Neuronal stem cell (in vitro differentiated cells): ENCODE data around the gene TMEM30B.
A peak's percentile ranks its signal among the peaks of the same experiment; 100 is the strongest.

Source experiments
- DNase-seq: peaks from one replicate; pipeline ENCODE4 v3.0.0-alpha.2; 2013; ENCODE audit warnings: low spot score
- H2AFZ ChIP-seq: one replicate; pipeline ENCODE4 v1.6.1; 2013; ENCODE audit warnings: mild to moderate bottlenecking, low read length, inconsistent platforms
- H2AK5ac ChIP-seq: 2 replicates; pipeline ENCODE4 v1.6.1; 2013; ENCODE audit warnings: low read depth, mild to moderate bottlenecking, inconsistent platforms, low read length, moderate library complexity, mixed read lengths
- H2BK120ac ChIP-seq: 2 replicates; pipeline ENCODE4 v1.6.1; 2013; ENCODE audit warnings: low read depth, mild to moderate bottlenecking, inconsistent platforms, low read length, moderate library complexity, mixed read lengths
- H2BK12ac ChIP-seq: one replicate; pipeline ENCODE4 v1.6.1; 2013; ENCODE audit warnings: low read length, inconsistent platforms
- H2BK15ac ChIP-seq: 2 replicates; pipeline ENCODE4 v1.6.1; 2013; ENCODE audit warnings: mild to moderate bottlenecking, low read length, inconsistent platforms, mixed read lengths
- H2BK5ac ChIP-seq: one replicate; pipeline ENCODE4 v1.6.1; 2013; ENCODE audit warnings: inconsistent platforms, mild to moderate bottlenecking, low read length, moderate library complexity
- H3K14ac ChIP-seq: one replicate; pipeline ENCODE4 v1.6.1; 2013; ENCODE audit warnings: low read length, inconsistent platforms
- H3K18ac ChIP-seq: 2 replicates; pipeline ENCODE4 v1.6.1; 2013; ENCODE audit warnings: low read length, inconsistent platforms
- H3K23ac ChIP-seq: 2 replicates; pipeline ENCODE4 v1.6.1; 2013; ENCODE audit warnings: low read depth, mild to moderate bottlenecking, mixed read lengths, low read length, inconsistent platforms; ENCODE audit not compliant: poor library complexity
- H3K27ac ChIP-seq: replicated peaks from 3 replicates; pipeline ENCODE4 v1.5.1; 2013; ENCODE audit warnings: low read length, inconsistent platforms
- H3K27me3 ChIP-seq, 3 experiments: 2 replicates each; pipeline ENCODE4 v1.6.1; 2013; ENCODE audit warnings: low read length in 3 of 3, mild to moderate bottlenecking in 2 of 3, inconsistent platforms in 1 of 3, low read depth in 1 of 3, mixed read lengths in 1 of 3, moderate library complexity in 1 of 3; ENCODE audit not compliant: control insufficient read depth in 3 of 3, insufficient read depth in 3 of 3
- H3K36me3 ChIP-seq, 2 donors: replicated peaks in 1 of 2; 2 replicates each; pipeline ENCODE4 v1.6.1; 2013; ENCODE audit warnings: low read length in 2 of 2; ENCODE audit not compliant: control insufficient read depth in 2 of 2, insufficient read depth in 2 of 2
- H3K4ac ChIP-seq: 2 replicates; pipeline ENCODE4 v1.6.1; 2013; ENCODE audit warnings: inconsistent platforms, mild to moderate bottlenecking, low read length, moderate library complexity
- H3K4me1 ChIP-seq, 2 donors: 1 replicate in 1 of 2; 2 replicates in 1 of 2; pipeline ENCODE4 v1.6.1; 2013; ENCODE audit warnings: low read length in 2 of 2, low read depth in 1 of 2; ENCODE audit not compliant: control insufficient read depth in 2 of 2, insufficient read depth in 1 of 2
- H3K4me2 ChIP-seq: one replicate; pipeline ENCODE4 v1.6.1; 2013; ENCODE audit warnings: mild to moderate bottlenecking, low read length, inconsistent platforms; ENCODE audit not compliant: insufficient read depth, poor library complexity, severe bottlenecking
- H3K4me3 ChIP-seq, 2 donors: 2 replicates each; pipeline ENCODE4 v1.5.1; 2013; ENCODE audit warnings: low read length in 2 of 2, mild to moderate bottlenecking in 2 of 2, inconsistent platforms in 1 of 2, moderate library complexity in 1 of 2
- H3K79me1 ChIP-seq: one replicate; pipeline ENCODE4 v1.6.1; 2013; ENCODE audit warnings: low read depth, mild to moderate bottlenecking, inconsistent platforms, low read length, moderate library complexity
- H3K9ac ChIP-seq: one replicate; pipeline ENCODE4 v1.6.1; 2013; ENCODE audit warnings: mild to moderate bottlenecking, low read depth, low read length, inconsistent platforms; ENCODE audit not compliant: poor library complexity
- H3K9me3 ChIP-seq, 2 donors: replicated peaks in 1 of 2; 2 replicates each; pipeline versions ENCODE3 to v1.6.1; 2013; ENCODE audit warnings: low read length in 2 of 2, mild to moderate bottlenecking in 2 of 2, inconsistent platforms in 1 of 2, low read depth in 1 of 2, mixed read lengths in 1 of 2, moderate library complexity in 1 of 2; ENCODE audit not compliant: control insufficient read depth in 2 of 2, insufficient read depth in 1 of 2
- H4K8ac ChIP-seq: one replicate; pipeline ENCODE4 v1.6.1; 2013; ENCODE audit warnings: low read depth, mild to moderate bottlenecking, inconsistent platforms, low read length, moderate library complexity
- H4K91ac ChIP-seq: one replicate; pipeline ENCODE4 v1.6.1; 2013; ENCODE audit warnings: low read length, low read depth, mild to moderate bottlenecking, inconsistent platforms; ENCODE audit not compliant: poor library complexity
- WGBS, 2 donors: extraction: QIAGEN DNeasy Blood & Tissue Kit; methylation state at CpG; one replicate each; pipeline ENCODE4 v1.1.7; 2013; ENCODE audit warnings: missing lambda C conversion rate in 2 of 2, mixed read lengths in 1 of 2; ENCODE audit not compliant: insufficient read length in 2 of 2, insufficient replicate concordance in 1 of 2; ENCODE audit errors: extremely low coverage in 2 of 2; 5-methylcytosine and 5-hydroxymethylcytosine counted together

The TMEM30B gene

DNA sequence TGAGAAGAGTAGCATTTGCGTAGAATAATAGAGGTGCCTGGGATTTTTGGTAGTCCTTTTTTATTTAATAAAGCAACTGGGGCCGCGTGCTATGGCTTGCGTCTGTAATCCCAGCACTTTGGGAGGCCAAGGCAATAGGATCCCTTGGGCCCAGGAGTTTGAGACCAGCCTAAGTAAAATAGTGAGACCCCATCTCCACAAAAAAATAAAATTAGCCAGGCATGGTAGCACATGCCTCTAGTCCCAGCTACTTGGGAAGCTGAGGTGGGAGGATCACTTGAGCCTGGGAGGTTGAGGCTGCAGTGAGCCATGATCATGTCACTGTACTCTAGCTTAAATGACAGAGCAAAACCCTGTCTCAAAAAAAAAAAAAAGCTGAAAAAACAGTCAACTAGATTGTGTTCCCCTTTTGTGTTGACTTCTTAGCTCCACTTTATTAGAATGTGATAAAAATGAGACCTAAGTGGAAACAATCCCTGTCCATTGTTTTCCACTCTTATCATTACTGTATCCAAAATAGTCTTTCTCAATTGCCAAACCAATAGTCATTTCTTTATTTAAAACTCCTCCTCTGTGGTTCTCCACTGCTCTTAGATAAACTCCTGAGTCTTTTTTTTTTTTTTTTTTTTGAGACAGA is 47.6 kb upstream of the TMEM30B start:
- no peaks in the 10 kb centered on the region for H3K79me1 ChIP-seq
- H3K27ac ChIP-seq, result no peak overlapping the region
- H3K36me3 ChIP-seq, result no peaks in the 10 kb centered on the region
- no peak overlapping the region for H2BK12ac ChIP-seq
- no peak overlapping the region for H3K4ac ChIP-seq
- H2AFZ ChIP-seq, result no peak overlapping the region
- WGBS, 2 donors, result 100% methylated on average over 1 of the region's 4 CpGs; no CpG with 5 or more reads in 1 of the 2 donors
- no peak overlapping the region for H3K23ac ChIP-seq
- no peak overlapping the region for H4K8ac ChIP-seq
- H2BK120ac ChIP-seq, result no peak overlapping the region
- no peak overlapping the region for H3K9ac ChIP-seq
- H3K14ac ChIP-seq, result no peak overlapping the region
- no peak overlapping the region for H3K18ac ChIP-seq
- no peak overlapping the region for H2AK5ac ChIP-seq
- peaks cover 0 to 12% (median 0%) of the 10 kb centered on the region in 3 experiments for H3K27me3 ChIP-seq
- no peaks in the 10 kb centered on the region for H3K9me3 ChIP-seq
- no peak overlapping the region for H3K4me3 ChIP-seq
- no peak overlapping the region for H2BK15ac ChIP-seq
- no peak overlapping the region for H2BK5ac ChIP-seq
- no peak overlapping the region for H4K91ac ChIP-seq
- no peak for DNase-seq
- peaks cover 0 to under 1% of the 10 kb centered on the region in 2 donors for H3K4me1 ChIP-seq
- H3K4me2 ChIP-seq, result no peak overlapping the region

DNA sequence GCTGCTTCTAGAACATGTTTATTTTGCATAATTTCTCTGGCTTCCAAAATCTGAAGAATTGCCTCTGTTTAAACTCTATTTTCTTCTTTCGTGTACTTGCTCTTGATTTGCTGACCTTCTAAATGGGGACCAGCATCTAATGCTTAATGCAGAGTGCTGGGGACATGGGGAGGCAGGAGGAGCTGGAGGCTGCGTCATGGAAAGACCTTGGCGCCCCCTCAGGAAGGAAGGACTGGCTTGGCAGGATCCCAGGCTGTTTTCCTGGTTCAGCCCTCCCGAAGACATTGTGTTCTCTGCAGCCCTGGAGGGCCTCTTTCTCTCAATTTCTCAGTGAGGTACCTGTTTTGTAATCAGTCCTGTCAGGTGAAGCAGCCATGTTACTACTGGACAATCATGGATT is 45.7 kb upstream of the TMEM30B start:
- H3K4me2 ChIP-seq, result no peak overlapping the region
- H3K9ac ChIP-seq, result no peak overlapping the region
- peak overlapping the region; percentile 55 for H2BK15ac ChIP-seq
- H2AFZ ChIP-seq, result no peak overlapping the region
- H3K23ac ChIP-seq, result no peak overlapping the region
- no peak overlapping the region for H3K27ac ChIP-seq
- H3K36me3 ChIP-seq, result no peaks in the 10 kb centered on the region
- H3K9me3 ChIP-seq, result no peaks in the 10 kb centered on the region
- H3K14ac ChIP-seq, result no peak overlapping the region
- peaks cover 0 to 3% of the 10 kb centered on the region in 2 donors for H3K4me1 ChIP-seq
- H3K18ac ChIP-seq, result peak overlapping the region; percentile 29
- H3K4me3 ChIP-seq, result no peak overlapping the region
- no peak overlapping the region for H3K4ac ChIP-seq
- no peak overlapping the region for H2AK5ac ChIP-seq
- no peak for DNase-seq
- peaks cover 4 to 30% (median 14%) of the 10 kb centered on the region in 3 experiments for H3K27me3 ChIP-seq
- H2BK12ac ChIP-seq, result no peak overlapping the region
- H4K8ac ChIP-seq, result peak overlapping the region; percentile 55
- H2BK5ac ChIP-seq, result no peak overlapping the region
- H3K79me1 ChIP-seq, result no peaks in the 10 kb centered on the region
- H2BK120ac ChIP-seq, result no peak overlapping the region
- no CpG with 5 or more reads among the region's 4 CpGs for WGBS, 2 donors
- H4K91ac ChIP-seq, result no peak overlapping the region

DNA sequence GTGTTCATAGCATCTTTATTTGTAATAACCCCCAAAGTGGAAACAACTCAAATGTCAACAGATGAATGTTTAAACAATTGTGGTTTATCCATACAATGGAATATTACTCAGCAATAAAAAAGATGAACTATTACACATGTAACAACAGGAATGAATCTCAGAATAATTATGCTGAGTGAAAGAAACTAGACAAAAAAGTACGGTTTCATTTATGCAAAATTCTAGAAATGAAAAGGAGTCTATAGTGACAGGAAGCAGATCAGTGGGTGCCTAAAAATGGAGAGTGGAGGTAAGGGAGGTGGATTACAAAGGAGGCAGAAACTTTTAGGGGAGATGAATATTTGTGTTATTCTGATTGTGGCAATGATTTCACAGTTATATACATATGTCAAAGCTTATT is 45.0 kb upstream of the TMEM30B start:
- H2BK5ac ChIP-seq, result no peak overlapping the region
- H2AK5ac ChIP-seq, result no peak overlapping the region
- no peak overlapping the region for H3K23ac ChIP-seq
- no peak overlapping the region for H4K8ac ChIP-seq
- no peak overlapping the region for H3K18ac ChIP-seq
- no peak overlapping the region for H3K14ac ChIP-seq
- no peak overlapping the region for H3K27ac ChIP-seq
- H3K9ac ChIP-seq, result no peak overlapping the region
- no peak overlapping the region for H3K4me2 ChIP-seq
- no peaks in the 10 kb centered on the region for H3K36me3 ChIP-seq
- H3K9me3 ChIP-seq, result no peaks in the 10 kb centered on the region
- H2BK120ac ChIP-seq, result no peak overlapping the region
- no peak overlapping the region for H3K4me3 ChIP-seq
- H3K4ac ChIP-seq, result no peak overlapping the region
- no peaks in the 10 kb centered on the region for H3K79me1 ChIP-seq
- no peak overlapping the region for H2AFZ ChIP-seq
- no peak overlapping the region for H2BK12ac ChIP-seq
- no CpG with 5 or more reads among the region's 1 CpG for WGBS, 2 donors
- H4K91ac ChIP-seq, result no peak overlapping the region
- peaks cover 7 to 37% (median 21%) of the 10 kb centered on the region in 3 experiments for H3K27me3 ChIP-seq
- DNase-seq, result no peak
- no peak overlapping the region for H2BK15ac ChIP-seq
- H3K4me1 ChIP-seq, result peaks cover 0 to 3% of the 10 kb centered on the region in 2 donors

DNA sequence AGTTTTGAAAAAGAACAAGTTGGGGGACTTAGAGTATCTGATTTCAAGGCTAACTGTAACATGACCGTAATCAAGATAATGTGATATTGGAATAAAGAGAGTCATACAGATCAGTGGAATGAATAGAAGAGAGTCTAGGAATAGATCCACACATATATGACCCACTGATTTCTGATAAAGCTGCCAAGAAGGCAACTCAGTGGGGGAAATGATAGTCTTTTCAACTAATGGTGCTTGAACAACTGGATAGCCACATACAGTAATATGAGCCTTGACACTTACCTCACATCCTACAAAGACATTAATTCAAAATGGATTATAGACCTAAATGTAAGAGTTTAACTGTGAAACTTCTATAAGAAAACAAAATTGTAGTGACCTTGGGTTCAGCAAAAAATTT is 44.0 kb upstream of the TMEM30B start:
- H3K4me1 ChIP-seq, result peaks cover 0 to 3% of the 10 kb centered on the region in 2 donors
- no peak for DNase-seq
- H3K27me3 ChIP-seq, result peaks cover 7 to 46% (median 29%) of the 10 kb centered on the region in 3 experiments
- WGBS, 2 donors, result no CpG with 5 or more reads among the region's 1 CpG
- H2AK5ac ChIP-seq, result no peak overlapping the region
- H4K91ac ChIP-seq, result no peak overlapping the region
- no peak overlapping the region for H3K4me2 ChIP-seq
- H2BK5ac ChIP-seq, result no peak overlapping the region
- H2BK120ac ChIP-seq, result no peak overlapping the region
- H4K8ac ChIP-seq, result no peak overlapping the region
- H3K27ac ChIP-seq, result no peak overlapping the region
- H3K4me3 ChIP-seq, result no peak overlapping the region
- no peak overlapping the region for H2AFZ ChIP-seq
- H3K14ac ChIP-seq, result no peak overlapping the region
- H3K9ac ChIP-seq, result no peak overlapping the region
- no peak overlapping the region for H2BK15ac ChIP-seq
- no peak overlapping the region for H2BK12ac ChIP-seq
- no peaks in the 10 kb centered on the region for H3K79me1 ChIP-seq
- H3K23ac ChIP-seq, result no peak overlapping the region
- H3K4ac ChIP-seq, result no peak overlapping the region
- no peaks in the 10 kb centered on the region for H3K36me3 ChIP-seq
- H3K9me3 ChIP-seq, result no peaks in the 10 kb centered on the region
- H3K18ac ChIP-seq, result no peak overlapping the region
